Keratinocyte (primary cell): ENCODE results near the gene CLIP2. TPM values are rescaled to one million over a fixed set of nuclear protein-coding genes. Genes with fewer than 3 reads are reported as not detected.

Experiments
- DNase-seq: peaks from one replicate; pipeline ENCODE4 v3.0.0-alpha.2; 2011; ENCODE audit warnings: low read depth, missing footprints, low spot score
- FAIRE-seq: peaks from 2 replicates; lab custom pipeline; 2011; peaks lifted over from hg19 to GRCh38; lab: Jason Lieb, UNC
- H2AFZ ChIP-seq: 2 replicates; pipeline ENCODE4 v1.6.0; 2012; ENCODE audit warnings: low read length, control low read depth, inconsistent platforms; ENCODE audit not compliant: control insufficient read depth
- H3K27ac ChIP-seq: 2 replicates; pipeline ENCODE4 v1.5.1; 2011; ENCODE audit warnings: low read length; ENCODE audit not compliant: control insufficient read depth, insufficient read depth
- H3K27me3 ChIP-seq: 3 replicates; pipeline ENCODE4 v1.6.0; 2011; ENCODE audit warnings: low read length; ENCODE audit not compliant: control insufficient read depth, insufficient read depth; ENCODE audit errors: extremely low read depth
- H3K36me3 ChIP-seq, 2 experiments: 2 replicates in 1 of 2; 3 replicates in 1 of 2; pipeline ENCODE4 v1.5.1; 2011; ENCODE audit warnings: low read length in 2 of 2, mild to moderate bottlenecking in 1 of 2; ENCODE audit not compliant: control insufficient read depth in 2 of 2, insufficient read depth in 2 of 2; ENCODE audit errors: extremely low read depth in 1 of 2
- H3K4me1 ChIP-seq: 3 replicates; pipeline ENCODE4 v1.5.1; 2011; ENCODE audit warnings: low read length; ENCODE audit not compliant: control insufficient read depth, insufficient read depth; ENCODE audit errors: extremely low read depth
- H3K4me2 ChIP-seq: 3 replicates; pipeline ENCODE4 v1.6.0; 2011; ENCODE audit warnings: low read depth, low read length; ENCODE audit not compliant: control insufficient read depth, insufficient read depth; ENCODE audit errors: extremely low read depth
- H3K4me3 ChIP-seq, 3 experiments: fragments of 200-600 bp in 1 of 3; sonication (generic) in 1 of 3; 2 replicates in 2 of 3; 3 replicates in 1 of 3; pipeline ENCODE4 v1.5.1; 2011 to 2016; ENCODE audit warnings: low read length in 3 of 3, mild to moderate bottlenecking in 3 of 3, control low read depth in 2 of 3, inconsistent platforms in 1 of 3, low read depth in 1 of 3, mixed read lengths in 1 of 3, mixed run types in 1 of 3, moderate library complexity in 1 of 3; ENCODE audit not compliant: control insufficient read depth in 2 of 3, insufficient read depth in 2 of 3; ENCODE audit errors: extremely low read depth in 1 of 3
- H3K79me2 ChIP-seq: 2 replicates; pipeline ENCODE4 v1.6.0; 2012; ENCODE audit warnings: low read length; ENCODE audit not compliant: control insufficient read depth, insufficient read depth
- H3K9ac ChIP-seq: 3 replicates; pipeline ENCODE4 v1.6.0; 2011; ENCODE audit warnings: low read length; ENCODE audit not compliant: control insufficient read depth, insufficient read depth; ENCODE audit errors: extremely low read depth
- H3K9me1 ChIP-seq: 3 replicates; pipeline ENCODE4 v1.6.0; 2011; ENCODE audit warnings: low read length; ENCODE audit not compliant: control insufficient read depth, insufficient read depth; ENCODE audit errors: extremely low read depth
- H3K9me3 ChIP-seq: 2 replicates; pipeline ENCODE4 v1.5.1; 2012; ENCODE audit warnings: low read depth, low read length; ENCODE audit not compliant: control insufficient read depth
- H4K20me1 ChIP-seq: 3 replicates; pipeline ENCODE4 v1.6.0; 2011; ENCODE audit warnings: low read length; ENCODE audit not compliant: control insufficient read depth, insufficient read depth; ENCODE audit errors: extremely low read depth
- CTCF ChIP-seq, 3 experiments: IDR thresholded peaks in 1 of 3; conservative IDR thresholded peaks in 1 of 3; optimal IDR thresholded peaks in 1 of 3; 2 replicates in 2 of 3; 3 replicates in 1 of 3; pipeline versions ENCODE3 to v1.5.1; 2011; ENCODE audit warnings: low read length in 3 of 3, mild to moderate bottlenecking in 3 of 3, moderate library complexity in 2 of 3, control low read depth in 1 of 3, inconsistent platforms in 1 of 3; ENCODE audit not compliant: insufficient read depth in 2 of 3; ENCODE audit errors: extremely low read depth in 1 of 3
- EZH2 ChIP-seq: IDR thresholded peaks from one replicate; pipeline ENCODE4 v1.6.1; 2012; ENCODE audit warnings: inconsistent platforms, mild to moderate bottlenecking, low read length, moderate library complexity
- dilution Hi-C: fragments of 300-500 bp; cut with MboI; formaldehyde crosslinking; loops from one replicate; pipeline ENCODE4 v1.7.0; 2020; ENCODE audit warnings: low sequenced_read_pairs; ENCODE audit not compliant: extremely low pct_ligation_motif_present
- polyA plus RNA-seq, 5 experiments: library from polyadenylated mRNA; depleted of rRNA in 3 of 5; stranded (reverse) in 3 of 5; stranded (forward) in 1 of 5; unstranded in 1 of 5; fragments of >200 nt; gene quantifications; 1 replicate in 1 of 5; 2 replicates in 3 of 5; 3 replicates in 1 of 5; pipeline versions ENCODE4 v1.2.1 to v1.2.3, GENCODE V29; 2011 to 2012; ENCODE audit warnings: missing spikeins in 2 of 5, low read depth in 1 of 5, low replicate concordance in 1 of 5

CLIP2 gene
- polyA plus RNA-seq, 1 donor (not counting 4 experiments of a cell fraction or from before 2014, with no cell fraction given): 2.6 TPM

DNA sequence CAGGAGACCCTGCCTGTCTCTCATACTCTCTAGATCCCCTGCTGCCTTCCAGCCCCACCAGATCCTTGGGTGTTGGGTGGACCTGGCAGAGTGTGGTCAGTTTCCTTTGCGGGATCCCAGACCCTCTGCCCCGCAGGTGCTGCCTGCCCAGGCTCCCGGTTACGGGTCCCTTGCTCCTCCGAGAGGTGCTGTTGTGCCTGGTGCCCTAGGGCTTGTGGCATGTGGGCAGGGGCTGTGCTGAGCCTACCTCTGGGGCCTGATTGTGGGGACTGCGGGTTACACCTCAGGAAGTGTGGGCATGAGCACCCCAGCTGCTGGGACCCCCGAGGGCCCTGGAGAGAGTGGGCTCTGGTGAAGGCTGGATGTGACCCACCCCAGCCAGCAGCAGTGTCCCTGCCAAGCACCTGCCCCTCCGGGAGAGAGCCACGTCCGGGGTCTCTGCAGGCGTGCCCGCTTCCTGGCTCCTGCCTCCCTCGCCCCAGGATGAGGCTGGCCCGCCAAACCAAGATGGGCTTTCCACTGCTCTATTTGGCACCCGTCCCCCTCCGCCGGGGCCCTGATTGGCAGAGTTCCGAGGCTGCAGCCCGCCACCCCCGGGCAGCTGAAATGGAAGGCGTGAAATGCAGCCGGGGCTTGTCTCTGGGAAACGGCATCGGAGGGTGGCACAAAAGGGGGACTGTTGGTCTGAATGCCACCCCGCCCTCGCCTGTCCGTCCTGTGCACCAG, 17.0 kb downstream of the CLIP2 start:
- no peaks in the 10 kb centered on the region for H3K27me3 ChIP-seq
- H3K9me3 ChIP-seq: peaks cover 7% of the 10 kb centered on the region
- dilution Hi-C loops: no loop called here
- peaks cover 7% of the 10 kb centered on the region for H3K79me2 ChIP-seq
- H3K9ac ChIP-seq: no peak overlapping the region
- DNase-seq (no peak), FAIRE-seq (no peak)
- H3K4me1 ChIP-seq: peaks cover 16% of the 10 kb centered on the region
- no peaks in the 10 kb centered on the region for H3K9me1 ChIP-seq
- TF ChIP-seq EZH2 (no peak), CTCF (optimal IDR thresholded peaks at IDR 0.05 in 1 of 3, IDR thresholded peaks at IDR 0.05 in 1 of 3, conservative IDR thresholded peaks at IDR 0.05 in 1 of 3; ENCODE audit: extremely low read depth in 1 of 3, insufficient read depth in 2 of 3, low read length in 3 of 3) (no peak)
- H2AFZ ChIP-seq: no peak overlapping the region
- no peaks in the 10 kb centered on the region for H3K36me3 ChIP-seq
- H3K27ac ChIP-seq: no peak overlapping the region
- H3K4me3 ChIP-seq: no peak overlapping the region
- H3K4me2 ChIP-seq: peak overlapping the region; percentile 57
- H4K20me1 ChIP-seq: no peaks in the 10 kb centered on the region

DNA sequence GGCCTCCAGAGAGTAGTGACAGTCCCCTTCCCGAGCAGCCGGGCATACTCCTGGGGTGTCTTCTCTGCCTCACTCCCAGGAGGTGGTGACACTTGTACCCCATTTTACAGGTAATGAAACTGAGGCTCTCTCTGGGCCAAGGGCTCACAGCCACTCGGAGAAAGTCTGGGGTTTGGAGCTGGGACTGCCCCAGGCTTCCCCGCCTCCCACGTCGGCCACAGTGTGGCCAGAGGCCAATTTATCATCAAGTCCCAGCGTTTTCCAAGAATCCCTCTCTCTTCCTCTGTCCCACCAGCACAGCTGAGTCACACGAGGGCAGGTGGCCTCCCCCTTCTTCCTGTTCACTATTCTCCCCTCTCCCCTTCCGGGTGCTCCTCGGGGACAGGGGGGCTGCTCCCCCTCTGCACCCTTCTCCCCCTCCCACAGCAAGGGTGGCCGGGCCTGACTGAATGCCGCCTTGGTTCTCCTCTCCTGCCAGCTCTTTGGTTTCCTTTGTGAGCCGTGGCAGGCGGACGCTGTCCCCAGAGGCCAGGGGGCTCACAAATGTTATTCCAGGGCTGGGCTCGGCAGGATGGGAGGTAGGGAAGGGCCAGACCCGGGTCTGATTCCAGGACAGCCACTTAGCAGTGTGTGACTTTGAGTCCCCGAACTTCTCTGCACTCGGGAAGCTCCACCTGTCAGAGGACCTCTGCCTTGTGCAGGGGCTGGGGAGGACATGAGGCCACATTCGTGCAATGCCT, 17.7 kb downstream of the CLIP2 start:
- Histone ChIP-seq H3K4me3 (no peak overlapping the region), H3K4me2 (peak overlapping the region; percentile 57), H3K27ac (no peak overlapping the region), H3K36me3 (no peaks in the 10 kb centered on the region), H3K9me1 (no peaks in the 10 kb centered on the region), H3K79me2 (peaks cover 7% of the 10 kb centered on the region), H3K9ac (no peak overlapping the region), H3K27me3 (no peaks in the 10 kb centered on the region), H4K20me1 (no peaks in the 10 kb centered on the region), H3K9me3 (peaks cover 7% of the 10 kb centered on the region), H2AFZ (peak overlapping the region; percentile 15), H3K4me1 (peaks cover 16% of the 10 kb centered on the region)
- TF ChIP-seq EZH2 (no peak), CTCF (optimal IDR thresholded peaks at IDR 0.05 in 1 of 3, IDR thresholded peaks at IDR 0.05 in 1 of 3, conservative IDR thresholded peaks at IDR 0.05 in 1 of 3; ENCODE audit: extremely low read depth in 1 of 3, insufficient read depth in 2 of 3, low read length in 3 of 3) (no peak)
- FAIRE-seq (peak; percentile 70), DNase-seq (no peak)
- dilution Hi-C loops: no loop called here
